Esophagus muscularis mucosa (tissue), 4 donors: ENCODE results near the gene CHCHD6. TPM values are rescaled to one million over a fixed set of nuclear protein-coding genes. Genes with fewer than 3 reads are reported as not detected.

Experiments used
- DNase-seq: peaks from one replicate; pipeline ENCODE4 v3.0.0-alpha.2; 2017; ENCODE audit errors: extremely low spot score
- H3K27ac ChIP-seq, 4 donors: fragments of 200-600 bp; sonication (generic); replicated peaks in 1 of 4; 1 replicate in 3 of 4; 2 replicates in 1 of 4; pipeline ENCODE4 v1.5.1; 2016 to 2019; ENCODE audit warnings: mild to moderate bottlenecking in 1 of 4
- H3K27me3 ChIP-seq, 4 donors: fragments of 200-600 bp; sonication (generic); one replicate each; pipeline versions ENCODE4 v1.5.1 to v1.6.0; 2016 to 2019
- H3K36me3 ChIP-seq, 4 donors: fragments of 200-600 bp; sonication (generic); one replicate each; pipeline ENCODE4 v1.5.1; 2016 to 2019
- H3K4me1 ChIP-seq, 4 donors: fragments of 200-600 bp; sonication (generic); one replicate each; pipeline ENCODE4 v1.5.1; 2016 to 2019
- H3K4me3 ChIP-seq, 4 donors: fragments of 200-600 bp; sonication (generic); 1 replicate in 2 of 4; 2 replicates in 2 of 4; pipeline ENCODE4 v1.5.1; 2016 to 2019; ENCODE audit warnings: mild to moderate bottlenecking in 4 of 4, moderate library complexity in 1 of 4
- H3K9me3 ChIP-seq, 4 donors: fragments of 200-600 bp; sonication (generic); 1 replicate in 3 of 4; 2 replicates in 1 of 4; pipeline ENCODE4 v1.5.1; 2016 to 2019
- CTCF ChIP-seq, 3 experiments: fragments of 200-600 bp in 2 of 3; fragments of 450-650 bp in 1 of 3; sonication (generic) in 2 of 3; IDR thresholded peaks; one replicate each; pipeline ENCODE4 v1.5.1; 2017 to 2019; ENCODE audit warnings: antibody characterized with exemption in 3 of 3, mild to moderate bottlenecking in 2 of 3, moderate library complexity in 1 of 3
- EP300 ChIP-seq: sonication (generic); formaldehyde crosslinking; IDR thresholded peaks from one replicate; pipeline ENCODE4 v1.6.1; 2017; ENCODE audit warnings: antibody characterized with exemption
- POLR2A ChIP-seq: fragments of 450-650 bp; IDR thresholded peaks from one replicate; pipeline ENCODE4 v1.6.1; 2017; ENCODE audit warnings: antibody characterized with exemption, moderate library complexity, mild to moderate bottlenecking, low read depth
- POLR2AphosphoS5 ChIP-seq, 2 donors: sonication (generic); formaldehyde crosslinking; IDR thresholded peaks; one replicate each; pipeline ENCODE4 v1.6.1; 2017; ENCODE audit warnings: antibody characterized with exemption in 2 of 2
- WGBS: methylation state at CpG from one replicate; pipeline ENCODE4 v1.1.5; 2018; 5-methylcytosine and 5-hydroxymethylcytosine counted together
- intact Hi-C: fragments of 100-400 bp; cut with DNase I; formaldehyde crosslinking; loops from one replicate; pipeline ENCODE4 v1.15.1; 2023
- total RNA-seq, 4 donors: library from RNA; depleted of rRNA; stranded (reverse); fragments of >200 nt; gene quantifications; one replicate each; pipeline versions ENCODE4 v1.1.0 to v1.2.1, GENCODE V29; 2016

CHCHD6 gene
- total RNA-seq, 4 donors from 2014 or later: 10.3 to 13.4 (median 12.1) TPM

- Histone ChIP-seq H3K36me3 (no peaks in the 10 kb centered on the region), H3K27ac (no peak overlapping the region), H3K27me3 (no peaks in the 10 kb centered on the region), H3K9me3 (no peaks in the 10 kb centered on the region), H3K4me3 (no peak overlapping the region), H3K4me1 (no peaks in the 10 kb centered on the region)
- TF ChIP-seq EP300: no peak
- TF ChIP-seq CTCF (IDR thresholded peaks at IDR 0.05): no peak
- TF ChIP-seq POLR2A: no peak
- no peak for TF ChIP-seq POLR2AphosphoS5 (IDR thresholded peaks at IDR 0.05)
- intact Hi-C loops: no loop called here
- WGBS: 94% methylated on average over 10 of the region's 10 CpGs
- DNase-seq: no peak
These were observed 197.0 kb downstream of the CHCHD6 start for GRCh38 chr3:126900859-126901540.

- Histone ChIP-seq H3K4me1 (no peaks in the 10 kb centered on the region), H3K4me3 (no peak overlapping the region), H3K27me3 (no peaks in the 10 kb centered on the region), H3K27ac (no peak overlapping the region), H3K9me3 (no peaks in the 10 kb centered on the region), H3K36me3 (no peaks in the 10 kb centered on the region)
- intact Hi-C loops: no loop called here
- no peak for TF ChIP-seq EP300
- TF ChIP-seq CTCF (IDR thresholded peaks at IDR 0.05): no peak
- TF ChIP-seq POLR2A: no peak
- no peak for TF ChIP-seq POLR2AphosphoS5 (IDR thresholded peaks at IDR 0.05)
- WGBS: 95% methylated on average over 8 of the region's 8 CpGs
- no peak for DNase-seq
These were observed 197.6 kb downstream of the CHCHD6 start for GRCh38 chr3:126901631-126902030.

- H3K4me3 ChIP-seq: no peak overlapping the region
- intact Hi-C loops: no loop called here
- no peaks in the 10 kb centered on the region for H3K27me3 ChIP-seq
- no peak for DNase-seq
- H3K4me1 ChIP-seq: no peaks in the 10 kb centered on the region
- WGBS: 62% methylated on average over 3 of the region's 3 CpGs
- no peak overlapping the region for H3K27ac ChIP-seq
- H3K36me3 ChIP-seq: no peaks in the 10 kb centered on the region
- no peaks in the 10 kb centered on the region for H3K9me3 ChIP-seq
- TF ChIP-seq EP300: no peak
- TF ChIP-seq POLR2AphosphoS5 (IDR thresholded peaks at IDR 0.05): no peak
- no peak for TF ChIP-seq CTCF (IDR thresholded peaks at IDR 0.05)
- no peak for TF ChIP-seq POLR2A
These were observed 199.5 kb downstream of the CHCHD6 start for GRCh38 chr3:126903521-126903920.

GRCh38 chr3:126907557-126907956 lies 203.5 kb downstream of the CHCHD6 start:
- peaks cover 0 to 18% (median 9%) of the 10 kb centered on the region in 4 donors for H3K4me1 ChIP-seq
- WGBS: 86% methylated on average over 3 of the region's 3 CpGs
- H3K27me3 ChIP-seq: no peaks in the 10 kb centered on the region
- intact Hi-C loops: no loop called here
- H3K4me3 ChIP-seq: no peak overlapping the region
- TF ChIP-seq EP300 (no peak), POLR2A (no peak), POLR2AphosphoS5 (IDR thresholded peaks at IDR 0.05) (no peak), CTCF (IDR thresholded peaks at IDR 0.05) (no peak)
- no peaks in the 10 kb centered on the region for H3K36me3 ChIP-seq
- no peak for DNase-seq
- H3K27ac ChIP-seq: no peak overlapping the region
- H3K9me3 ChIP-seq: no peaks in the 10 kb centered on the region
